Stimulated activated naive B cell treated with anti-CD40 and anti-IgM and Interleukin-4, amounts not matched to agents 10 μg/mL and 1 μg/mL and 100 μg/mL, for 72 hours (primary cell): ENCODE results near the gene SLC44A5.
A peak's percentile ranks its signal among the peaks of the same experiment; 100 is the strongest.
"Not testable (repeated sequence)": the region's sequence is repeated elsewhere in the genome, so short reads cannot be mapped to it uniquely, and the experiment has no call there.

ENCODE experiments used
- ATAC-seq, 2 donors: fragments of 150-1000 bp; cut with Tn5 transposase; replicated peaks; 2 replicates each; pipeline ENCODE4 v1.10.0; 2021; ENCODE audit warnings: moderate library complexity in 1 of 2
- DNase-seq: peaks from one replicate; pipeline ENCODE4 v3.0.0; 2021
- H3K27ac Mint-ChIP-seq: one replicate; pipeline ENCODE4 v1.8.0; 2022; ENCODE audit warnings: mild to moderate bottlenecking, mixed read lengths
- H3K27me3 Mint-ChIP-seq, 2 donors: one replicate each; pipeline ENCODE4 v1.8.0; 2022; ENCODE audit warnings: mixed read lengths in 2 of 2
- H3K36me3 Mint-ChIP-seq, 2 donors: one replicate each; pipeline ENCODE4 v1.8.0; 2022; ENCODE audit warnings: mixed read lengths in 2 of 2, mild to moderate bottlenecking in 1 of 2
- H3K4me1 Mint-ChIP-seq, 2 donors: one replicate each; pipeline ENCODE4 v1.8.0; 2022; ENCODE audit warnings: mixed read lengths in 2 of 2, mild to moderate bottlenecking in 1 of 2
- H3K4me3 Mint-ChIP-seq, 2 donors: one replicate each; pipeline ENCODE4 v1.8.0; 2022; ENCODE audit warnings: mild to moderate bottlenecking in 2 of 2, mixed read lengths in 2 of 2, moderate library complexity in 1 of 2
- H3K9me3 Mint-ChIP-seq, 2 donors: one replicate each; pipeline ENCODE4 v1.8.0; 2022; ENCODE audit warnings: mixed read lengths in 2 of 2, mild to moderate bottlenecking in 1 of 2

SLC44A5 gene

DNA sequence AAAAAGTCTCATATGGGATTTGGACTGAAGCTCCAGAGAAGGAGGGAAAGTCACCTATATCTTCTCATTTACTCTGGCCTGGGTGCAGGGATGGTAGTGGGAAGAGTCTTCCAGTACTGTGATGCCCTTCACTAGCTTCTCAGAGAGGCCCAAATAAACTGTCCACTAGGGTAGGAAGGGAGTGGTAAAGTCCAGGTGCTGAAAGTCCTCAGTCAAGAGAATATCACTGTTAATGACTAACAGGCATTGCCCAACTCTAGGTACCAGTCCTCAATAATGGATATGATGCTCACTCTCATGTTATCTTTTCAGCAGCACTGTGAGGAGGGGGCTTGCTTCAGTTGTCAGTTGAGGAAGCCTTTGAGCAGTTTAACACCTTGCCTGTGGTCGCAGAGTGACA lies 412.8 kb downstream of the SLC44A5 start:
- no peak for ATAC-seq
- Mint-ChIP-seq H3K4me3 (no peak overlapping the region), H3K36me3 (no peaks in the 10 kb centered on the region), H3K27ac (no peak overlapping the region), H3K4me1 (no peaks in the 10 kb centered on the region), H3K9me3 (no peaks in the 10 kb centered on the region), H3K27me3 (peaks cover 4 to 7% of the 10 kb centered on the region in 2 donors)
- no peak for DNase-seq

DNA sequence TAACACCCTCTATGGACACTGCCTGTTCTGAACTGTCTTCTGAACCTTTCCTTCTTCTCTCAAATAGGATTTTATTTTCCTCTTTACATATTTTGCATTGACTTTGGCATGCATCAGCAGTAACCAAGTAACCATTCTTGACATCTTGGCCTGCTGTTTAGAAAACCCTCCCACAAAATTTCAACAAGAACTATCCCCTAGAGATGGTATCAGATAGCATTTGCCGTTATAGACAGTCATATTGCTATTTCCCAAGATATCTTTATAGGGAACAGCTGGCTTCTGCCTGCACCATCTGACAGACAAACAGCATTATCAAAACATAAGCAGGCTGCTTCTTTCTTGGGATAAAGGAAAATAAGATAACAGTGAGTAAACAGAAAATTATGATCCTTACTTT lies 422.0 kb downstream of the SLC44A5 start:
- Mint-ChIP-seq H3K4me1 (no peaks in the 10 kb centered on the region), H3K27me3 (peaks cover 6 to 9% of the 10 kb centered on the region in 2 donors), H3K4me3 (no peak overlapping the region), H3K36me3 (no peaks in the 10 kb centered on the region), H3K27ac (no peak overlapping the region), H3K9me3 (peaks cover 0 to 1% of the 10 kb centered on the region in 2 donors)
- DNase-seq: no peak
- no peak for ATAC-seq

DNA sequence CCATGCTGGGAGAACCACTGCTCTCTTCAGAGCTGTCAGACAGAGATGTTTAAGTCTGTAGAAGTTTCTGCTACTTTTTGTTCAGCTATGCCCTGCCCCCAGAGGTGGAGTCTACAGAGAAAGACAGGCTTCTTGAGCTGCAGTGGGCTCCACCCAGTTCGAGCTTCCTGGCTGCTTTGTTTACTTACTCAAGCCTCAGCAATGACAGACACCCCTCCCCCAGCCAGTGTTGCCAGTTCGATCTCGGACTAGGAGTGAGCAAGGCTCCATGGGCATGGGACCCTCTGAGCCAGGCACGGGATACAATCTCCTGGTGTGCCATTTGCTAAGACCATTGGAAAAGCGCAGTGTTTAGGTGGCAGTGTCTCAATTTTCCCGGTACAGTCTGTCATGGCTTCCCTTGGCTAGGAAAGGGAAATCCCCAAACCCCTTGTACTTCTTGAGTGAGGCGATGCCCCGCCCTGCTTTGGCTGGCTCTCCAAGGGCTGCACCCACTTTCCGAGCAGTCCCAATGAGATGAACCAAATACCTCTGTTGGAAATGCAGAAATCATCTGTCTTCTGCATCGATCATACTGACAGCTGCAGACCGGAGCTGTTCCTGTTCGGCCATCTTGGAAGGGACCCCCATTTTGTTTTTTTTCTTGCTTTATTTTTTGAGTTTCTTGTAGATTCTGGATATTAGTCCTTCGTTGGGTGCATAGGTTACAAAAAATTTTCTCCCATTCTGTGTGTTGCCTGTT lies 429.5 kb downstream of the SLC44A5 start:
- not testable (repeated sequence) for H3K36me3 Mint-ChIP-seq, H3K27ac Mint-ChIP-seq, H3K4me3 Mint-ChIP-seq, DNase-seq, ATAC-seq, H3K27me3 Mint-ChIP-seq, H3K4me1 Mint-ChIP-seq
- H3K9me3 Mint-ChIP-seq: peaks cover 11 to 22% of the 10 kb centered on the region in 2 donors

DNA sequence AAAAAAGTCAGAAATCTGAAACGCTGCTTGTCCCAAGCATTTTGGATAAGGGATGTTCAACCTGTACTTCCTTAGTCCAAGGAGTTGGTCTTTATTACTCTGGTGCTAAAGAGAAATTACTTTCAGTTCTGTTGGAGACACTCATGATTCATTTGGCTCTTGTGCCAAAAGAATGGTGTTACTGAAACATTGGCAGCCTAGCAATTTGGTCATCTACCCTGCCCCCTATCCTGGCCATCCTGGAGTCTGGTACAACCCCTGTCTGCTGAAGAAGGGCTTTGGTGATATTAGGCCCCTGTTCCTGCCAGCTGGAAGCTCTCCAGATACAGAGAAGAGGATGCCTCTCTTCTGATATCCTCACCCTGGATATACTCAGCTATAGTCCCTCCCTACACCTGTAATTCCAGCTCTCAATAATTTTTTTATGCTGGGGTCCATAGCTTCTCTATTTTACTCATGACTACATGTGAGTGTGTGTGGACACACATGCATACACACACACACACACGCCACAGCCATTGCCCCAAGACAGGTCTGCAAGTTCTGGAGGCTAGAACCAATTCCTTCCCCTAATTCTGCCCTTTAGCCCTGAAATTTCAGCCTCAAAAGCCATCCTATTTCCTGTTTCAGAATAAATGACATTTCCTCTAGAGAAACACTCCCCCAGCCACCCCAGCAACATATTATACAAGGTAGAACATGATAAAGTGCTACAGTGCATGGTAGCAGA lies 436.7 kb downstream of the SLC44A5 start:
- no peaks in the 10 kb centered on the region for H3K36me3 Mint-ChIP-seq
- DNase-seq (no peak), ATAC-seq (no peak)
- no peak overlapping the region for H3K4me3 Mint-ChIP-seq
- no peaks in the 10 kb centered on the region for H3K4me1 Mint-ChIP-seq
- H3K27me3 Mint-ChIP-seq: no peaks in the 10 kb centered on the region
- no peak overlapping the region for H3K27ac Mint-ChIP-seq
- peaks cover 7 to 10% of the 10 kb centered on the region in 2 donors for H3K9me3 Mint-ChIP-seq

DNA sequence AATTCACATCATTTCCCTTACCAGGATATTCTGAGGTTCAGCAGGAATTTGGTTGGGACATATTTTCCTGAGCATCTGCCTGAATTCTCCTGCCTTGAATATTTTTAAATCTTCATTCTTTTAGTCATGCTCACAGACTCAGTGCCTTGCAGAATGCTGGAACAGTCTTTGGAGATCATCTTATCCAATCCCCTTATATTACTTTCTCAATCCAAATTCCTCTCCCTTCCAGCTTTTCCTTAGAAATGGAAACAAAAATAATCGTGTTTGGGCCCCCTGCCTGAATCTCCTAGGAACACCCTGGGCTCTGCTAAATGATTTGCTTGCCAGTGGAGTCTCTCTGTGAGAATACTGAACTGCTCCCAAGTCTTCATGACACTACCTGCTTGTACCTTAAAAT lies 438.4 kb downstream of the SLC44A5 start:
- no peak overlapping the region for H3K4me3 Mint-ChIP-seq
- no peaks in the 10 kb centered on the region for H3K27me3 Mint-ChIP-seq
- peaks cover 7 to 8% of the 10 kb centered on the region in 2 donors for H3K9me3 Mint-ChIP-seq
- ATAC-seq: no peak
- no peak overlapping the region for H3K27ac Mint-ChIP-seq
- H3K36me3 Mint-ChIP-seq: no peaks in the 10 kb centered on the region
- no peaks in the 10 kb centered on the region for H3K4me1 Mint-ChIP-seq
- no peak for DNase-seq

DNA sequence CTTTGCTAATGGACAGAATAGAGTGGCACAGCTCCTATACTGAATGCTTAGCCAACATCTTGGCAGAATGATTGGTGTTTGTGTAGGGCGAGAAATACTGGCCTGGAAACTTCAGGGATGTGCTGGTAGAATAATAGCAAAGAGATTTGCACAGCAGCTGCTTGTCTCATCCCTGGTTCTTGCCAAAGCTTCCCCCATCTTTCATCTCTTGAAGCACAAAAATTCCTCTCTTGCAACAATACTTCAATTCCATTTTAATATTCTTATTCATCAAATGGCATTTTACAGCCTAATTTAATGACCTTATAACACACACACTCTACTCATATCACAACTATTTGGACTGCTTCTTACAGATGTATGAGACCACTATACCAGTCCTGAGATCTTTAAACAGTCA lies 439.0 kb downstream of the SLC44A5 start:
- H3K36me3 Mint-ChIP-seq: no peaks in the 10 kb centered on the region
- DNase-seq: no peak
- H3K27me3 Mint-ChIP-seq: no peaks in the 10 kb centered on the region
- H3K4me3 Mint-ChIP-seq: no peak overlapping the region
- peaks cover under 1 to 5% of the 10 kb centered on the region in 2 donors for H3K9me3 Mint-ChIP-seq
- no peaks in the 10 kb centered on the region for H3K4me1 Mint-ChIP-seq
- no peak overlapping the region for H3K27ac Mint-ChIP-seq
- ATAC-seq: no peak

DNA sequence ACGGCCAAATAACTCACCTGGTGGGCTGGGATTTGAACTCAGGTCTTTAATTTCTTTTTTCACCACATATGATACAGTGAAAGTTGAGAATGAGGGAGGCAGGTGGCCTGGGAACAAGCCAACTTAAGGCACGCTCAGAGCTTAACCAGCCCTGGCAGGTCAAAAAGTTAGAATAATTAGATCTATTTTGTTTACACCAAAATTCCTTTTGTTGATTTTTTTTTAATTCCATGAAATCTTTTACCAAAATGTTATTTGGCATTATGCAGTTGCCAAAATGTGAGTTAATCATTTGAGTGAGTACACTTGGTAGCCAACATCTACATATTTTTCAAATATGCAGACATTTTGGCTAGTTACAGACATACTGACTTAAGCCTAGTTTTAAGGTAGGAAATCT lies 439.9 kb downstream of the SLC44A5 start:
- no peaks in the 10 kb centered on the region for H3K36me3 Mint-ChIP-seq
- no peak overlapping the region for H3K27ac Mint-ChIP-seq
- ATAC-seq (no peak), DNase-seq (no peak)
- H3K4me3 Mint-ChIP-seq: no peak overlapping the region
- peaks cover 0 to 3% of the 10 kb centered on the region in 2 donors for H3K9me3 Mint-ChIP-seq
- no peaks in the 10 kb centered on the region for H3K4me1 Mint-ChIP-seq
- H3K27me3 Mint-ChIP-seq: no peaks in the 10 kb centered on the region

DNA sequence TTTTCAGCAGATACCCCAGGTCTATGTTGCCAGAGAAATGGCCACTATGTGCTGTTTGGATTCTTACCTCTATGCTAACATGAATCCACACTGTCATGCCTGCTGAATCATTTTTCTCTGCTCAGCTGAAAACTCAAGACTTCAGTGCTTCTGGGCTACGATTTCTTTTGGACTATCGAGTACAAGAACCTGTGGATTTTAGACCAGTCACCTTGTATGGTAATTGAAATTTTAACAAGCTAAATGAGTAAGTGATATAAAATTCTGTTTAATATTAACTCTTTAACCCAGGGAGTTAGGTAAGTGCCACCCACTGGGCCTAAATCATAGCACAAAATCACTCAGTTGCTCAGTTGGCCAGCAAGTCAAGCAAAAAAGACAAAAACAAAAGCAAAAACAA lies 440.9 kb downstream of the SLC44A5 start:
- H3K4me1 Mint-ChIP-seq: peaks cover 0 to 2% of the 10 kb centered on the region in 2 donors
- H3K4me3 Mint-ChIP-seq: no peak overlapping the region
- peaks cover 0 to 1% of the 10 kb centered on the region in 2 donors for H3K9me3 Mint-ChIP-seq
- H3K36me3 Mint-ChIP-seq: no peaks in the 10 kb centered on the region
- no peak overlapping the region for H3K27ac Mint-ChIP-seq
- ATAC-seq (no peak), DNase-seq (no peak)
- H3K27me3 Mint-ChIP-seq: no peaks in the 10 kb centered on the region

DNA sequence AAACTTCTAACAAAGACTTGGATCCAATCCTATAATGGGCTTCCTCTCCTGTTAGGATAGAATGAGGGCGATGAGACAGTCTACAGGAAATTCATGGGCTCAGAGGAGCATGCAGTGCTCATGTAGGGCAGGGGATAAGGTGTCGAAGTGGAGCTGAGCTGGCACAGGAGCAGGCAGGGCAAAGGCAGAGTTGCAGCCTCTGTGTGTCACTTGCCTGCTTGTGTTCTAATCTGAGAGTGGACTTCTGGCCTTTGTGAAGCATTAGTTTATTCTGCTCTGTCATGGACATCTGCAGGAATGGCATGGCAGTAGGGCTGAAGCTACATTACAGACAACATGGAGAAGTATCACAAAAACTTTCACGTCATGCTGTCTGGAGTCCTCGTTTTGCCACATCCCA lies 444.1 kb downstream of the SLC44A5 start:
- peaks cover 0 to 2% of the 10 kb centered on the region in 2 donors for H3K4me1 Mint-ChIP-seq
- no peaks in the 10 kb centered on the region for H3K27me3 Mint-ChIP-seq
- H3K9me3 Mint-ChIP-seq: peaks cover 0 to 1% of the 10 kb centered on the region in 2 donors
- H3K36me3 Mint-ChIP-seq: no peaks in the 10 kb centered on the region
- ATAC-seq (no peak), DNase-seq (no peak)
- no peak overlapping the region for H3K4me3 Mint-ChIP-seq
- H3K27ac Mint-ChIP-seq: no peak overlapping the region

DNA sequence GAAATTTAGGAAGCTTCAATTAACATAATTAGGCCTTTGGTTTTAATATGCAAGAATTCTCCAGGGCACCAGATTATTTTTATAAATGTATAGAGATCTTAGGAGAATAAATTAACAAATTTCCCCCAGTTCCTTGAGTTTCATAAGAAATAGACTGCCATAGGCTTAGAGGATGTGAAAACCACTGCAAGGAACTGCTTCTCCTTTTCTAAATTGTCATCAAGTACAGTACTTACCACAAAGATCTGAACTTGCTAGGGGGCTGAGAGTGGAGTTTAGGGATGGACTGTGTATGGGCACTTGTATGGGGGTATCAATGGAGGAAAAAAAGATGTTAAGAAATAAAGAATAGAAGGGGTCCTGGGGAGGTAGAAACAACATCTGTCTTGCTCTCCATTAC lies 445.6 kb downstream of the SLC44A5 start:
- no peak for DNase-seq
- peak; percentile 84 to 86 for ATAC-seq
- peaks cover 0 to 2% of the 10 kb centered on the region in 2 donors for H3K4me1 Mint-ChIP-seq
- no peak overlapping the region for H3K27ac Mint-ChIP-seq
- H3K9me3 Mint-ChIP-seq: peaks cover 0 to 1% of the 10 kb centered on the region in 2 donors
- no peaks in the 10 kb centered on the region for H3K27me3 Mint-ChIP-seq
- H3K4me3 Mint-ChIP-seq: no peak overlapping the region
- H3K36me3 Mint-ChIP-seq: no peaks in the 10 kb centered on the region

DNA sequence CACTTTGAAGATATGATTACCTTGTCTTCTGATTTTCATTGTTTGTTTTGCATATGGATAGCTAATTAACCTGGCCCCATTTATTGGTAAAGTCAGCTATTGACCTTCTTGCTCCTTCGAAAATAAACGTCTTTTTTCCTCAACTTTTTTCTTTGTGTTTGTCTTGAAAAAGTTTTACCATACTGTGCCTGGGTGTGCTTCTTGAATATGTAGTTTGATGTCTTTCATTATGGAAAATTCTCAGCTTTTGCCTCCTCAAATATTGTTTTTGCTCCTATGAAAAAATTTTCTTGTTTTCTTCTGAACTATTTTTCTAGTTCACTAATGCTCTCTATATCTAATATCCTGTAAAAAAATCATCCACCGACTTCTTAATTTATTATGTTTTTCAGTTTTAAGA lies 451.8 kb downstream of the SLC44A5 start:
- Mint-ChIP-seq H3K4me3 (no peak overlapping the region), H3K4me1 (no peaks in the 10 kb centered on the region), H3K9me3 (peaks cover 2 to 3% of the 10 kb centered on the region in 2 donors), H3K27me3 (peaks cover 4% of the 10 kb centered on the region in 2 donors), H3K36me3 (no peaks in the 10 kb centered on the region), H3K27ac (no peak overlapping the region)
- ATAC-seq (no peak), DNase-seq (no peak)
